ENCODE data around the gene TRMT1L.

Gene TRMT1L

GRCh38 chr1:185162491-185162890 is 5.7 kb upstream of the TRMT1L start:
- Histone ChIP-seq H3K4me3 (ENCODE audit: low read depth, low read length) (no peak overlapping the region), H3K27me3 (no peaks in the 10 kb centered on the region), H3K4me1 (no peaks in the 10 kb centered on the region), H3K36me3 (no peaks in the 10 kb centered on the region), H3K9me3 (no peaks in the 10 kb centered on the region)
- TF ChIP-seq CTCF (IDR thresholded peaks at IDR 0.05; ENCODE audit: low read depth, low read length), result no peak
- no peak for DNase-seq

- no peak for TF ChIP-seq CTCF (IDR thresholded peaks at IDR 0.05; ENCODE audit: low read depth, low read length)
- no peak for DNase-seq
- H3K36me3 ChIP-seq, result no peaks in the 10 kb centered on the region
- no peaks in the 10 kb centered on the region for H3K4me1 ChIP-seq
- H3K27me3 ChIP-seq, result no peaks in the 10 kb centered on the region
- no peaks in the 10 kb centered on the region for H3K9me3 ChIP-seq
- no peak overlapping the region for H3K4me3 ChIP-seq (ENCODE audit: low read depth, low read length)
Observed at GRCh38 chr1:185159966-185160365, 3.2 kb upstream of the TRMT1L start.

GRCh38 chr1:185158800-185159199 is 2.0 kb upstream of the TRMT1L start:
- no peaks in the 10 kb centered on the region for H3K9me3 ChIP-seq
- H3K4me3 ChIP-seq (ENCODE audit: low read depth, low read length), result no peak overlapping the region
- DNase-seq, result no peak
- H3K36me3 ChIP-seq, result no peaks in the 10 kb centered on the region
- no peaks in the 10 kb centered on the region for H3K4me1 ChIP-seq
- H3K27me3 ChIP-seq, result no peaks in the 10 kb centered on the region
- TF ChIP-seq CTCF (IDR thresholded peaks at IDR 0.05; ENCODE audit: low read depth, low read length), result no peak

- Histone ChIP-seq H3K27me3 (no peaks in the 10 kb centered on the region), H3K4me3 (ENCODE audit: low read depth, low read length) (peak overlapping the region; percentile 79), H3K36me3 (no peaks in the 10 kb centered on the region), H3K4me1 (no peaks in the 10 kb centered on the region), H3K9me3 (no peaks in the 10 kb centered on the region)
- no peak for DNase-seq
- TF ChIP-seq CTCF (IDR thresholded peaks at IDR 0.05; ENCODE audit: low read depth, low read length), result no peak
Observed at GRCh38 chr1:185157599-185158412, 1.1 kb upstream of the TRMT1L start.

GRCh38 chr1:185156288-185156853 is 382 bp downstream of the TRMT1L start:
- Histone ChIP-seq H3K4me1 (no peaks in the 10 kb centered on the region), H3K27me3 (no peaks in the 10 kb centered on the region), H3K36me3 (no peaks in the 10 kb centered on the region), H3K4me3 (ENCODE audit: low read depth, low read length) (peak overlapping the region; percentile 79), H3K9me3 (no peaks in the 10 kb centered on the region)
- no peak for DNase-seq
- TF ChIP-seq CTCF (IDR thresholded peaks at IDR 0.05; ENCODE audit: low read depth, low read length), result no peak

GRCh38 chr1:185155600-185156287 is 1.0 kb downstream of the TRMT1L start:
- H3K36me3 ChIP-seq, result no peaks in the 10 kb centered on the region
- no peak for DNase-seq
- no peak for TF ChIP-seq CTCF (IDR thresholded peaks at IDR 0.05; ENCODE audit: low read depth, low read length)
- no peaks in the 10 kb centered on the region for H3K4me1 ChIP-seq
- peak overlapping the region; percentile 79 for H3K4me3 ChIP-seq (ENCODE audit: low read depth, low read length)
- H3K9me3 ChIP-seq, result no peaks in the 10 kb centered on the region
- no peaks in the 10 kb centered on the region for H3K27me3 ChIP-seq
